Renal cortex interstitium (tissue), 15 donors: ENCODE measurements around the gene PPP2R5E. TPM values are rescaled to one million over a fixed set of nuclear protein-coding genes. Genes with fewer than 3 reads are reported as not detected.
"Not testable (repeated sequence)": the region's sequence is repeated elsewhere in the genome, so short reads cannot be mapped to it uniquely, and the experiment has no call there.

Source experiments
- DNase-seq, 11 donors: peaks; one replicate each; pipeline ENCODE4 v3.0.0-alpha.2; 2013; ENCODE audit warnings: low read depth in 9 of 11, low spot score in 4 of 11; ENCODE audit errors: extremely low read depth in 1 of 11
- long read RNA-seq, 16 experiments: transcript quantifications; one replicate each; lab custom pipeline, GENCODE V29; 2026
- polyA plus RNA-seq, 3 donors: library from polyadenylated mRNA; unstranded; fragments of 120-200 nt; gene quantifications; one replicate each; pipeline ENCODE4 v1.2.1, GENCODE V29; 2013; ENCODE audit not compliant: insufficient read length in 3 of 3

Gene PPP2R5E
- 10 to 100 TPM; 35.9 to 43.7 (median 38.8) TPM for polyA plus RNA-seq
- long read RNA-seq, donor 1, full-length matches to known transcripts, result 2 of 2 reads
- long read RNA-seq, donor 1, partial matches to known transcripts, result 0 of 2 reads
- long read RNA-seq, donor 1, other reads (novel, unspliced or antisense), result 0 of 2 reads
- long read RNA-seq, donor 2, full-length matches to known transcripts, result 4 of 4 reads
- long read RNA-seq, donor 2, partial matches to known transcripts, result 0 of 4 reads
- long read RNA-seq, donor 2, other reads (novel, unspliced or antisense), result 0 of 4 reads
- long read RNA-seq, donor 3, full-length matches to known transcripts, result 3 of 16 reads
- long read RNA-seq, donor 3, partial matches to known transcripts, result 13 of 16 reads
- long read RNA-seq, donor 3, other reads (novel, unspliced or antisense), result 0 of 16 reads
- long read RNA-seq, donor 4, full-length matches to known transcripts, result 4 of 10 reads
- long read RNA-seq, donor 4, partial matches to known transcripts, result 6 of 10 reads
- long read RNA-seq, donor 4, other reads (novel, unspliced or antisense), result 0 of 10 reads
- long read RNA-seq, donor 5, result 0 reads
- long read RNA-seq, donor 6, result 0 reads
- long read RNA-seq, donor 7, full-length matches to known transcripts, result 3 of 12 reads
- long read RNA-seq, donor 7, partial matches to known transcripts, result 9 of 12 reads
- long read RNA-seq, donor 7, other reads (novel, unspliced or antisense), result 0 of 12 reads
- long read RNA-seq, donor 8, result 0 reads
- long read RNA-seq, donor 9, full-length matches to known transcripts, result 8 of 18 reads
- long read RNA-seq, donor 9, partial matches to known transcripts, result 10 of 18 reads
- long read RNA-seq, donor 9, other reads (novel, unspliced or antisense), result 0 of 18 reads
- long read RNA-seq, donor 10, full-length matches to known transcripts, result 4 of 12 reads
- long read RNA-seq, donor 10, partial matches to known transcripts, result 8 of 12 reads
- long read RNA-seq, donor 10, other reads (novel, unspliced or antisense), result 0 of 12 reads
- long read RNA-seq, donor 11, full-length matches to known transcripts, result 5 of 27 reads
- long read RNA-seq, donor 11, partial matches to known transcripts, result 22 of 27 reads
- long read RNA-seq, donor 11, other reads (novel, unspliced or antisense), result 0 of 27 reads
- long read RNA-seq, donor 12, result 0 reads
- long read RNA-seq, donor 13, result 0 reads
- long read RNA-seq, donor 14, full-length matches to known transcripts, result 4 of 11 reads
- long read RNA-seq, donor 14, partial matches to known transcripts, result 7 of 11 reads
- long read RNA-seq, donor 14, other reads (novel, unspliced or antisense), result 0 of 11 reads
- long read RNA-seq, donor 15, full-length matches to known transcripts, result 6 of 6 reads
- long read RNA-seq, donor 15, partial matches to known transcripts, result 0 of 6 reads
- long read RNA-seq, donor 15, other reads (novel, unspliced or antisense), result 0 of 6 reads
- long read RNA-seq, donor 16, full-length matches to known transcripts, result 16 of 95 reads
- long read RNA-seq, donor 16, partial matches to known transcripts, result 79 of 95 reads
- long read RNA-seq, donor 16, other reads (novel, unspliced or antisense), result 0 of 95 reads

- DNase-seq, result peak; percentile 96 to 98 (median 98)
Observed at GRCh38 chr14:63543000-63543825, at the start of gene PPP2R5E. PPP2R5E (minus strand) TSS chr14:63543377; CDS start chr14:63539685, 3,692 bp downstream.

- DNase-seq, result not testable (repeated sequence)
Observed at GRCh38 chr14:63583046-63583445, 39.9 kb upstream of the PPP2R5E start.

- no peak for DNase-seq
Observed at GRCh38 chr14:63581491-63581890, 38.3 kb upstream of the PPP2R5E start.

DNA sequence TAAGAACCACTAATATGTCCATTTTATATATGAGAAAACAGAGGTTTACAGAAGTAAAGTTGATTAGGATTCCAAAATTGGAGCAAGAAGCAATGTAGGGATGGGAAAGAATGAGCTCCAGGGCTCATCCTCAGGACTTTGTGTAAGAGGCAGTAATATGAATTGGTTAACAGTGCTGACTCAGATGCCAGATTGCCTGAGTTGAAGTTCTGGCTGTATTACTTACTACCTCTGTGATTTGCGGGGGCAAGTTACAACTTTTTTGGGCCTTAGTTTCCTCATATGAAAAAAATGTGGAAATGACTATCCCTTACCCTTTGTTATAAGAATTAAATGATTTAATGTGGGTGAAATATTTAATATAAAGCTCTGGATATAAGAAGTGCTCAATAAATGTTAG lies 35.1 kb upstream of the PPP2R5E start:
- no peak for DNase-seq

GRCh38 chr14:63573581-63573980 lies 30.4 kb upstream of the PPP2R5E start:
- DNase-seq, result no peak

GRCh38 chr14:63565448-63565847 lies 22.3 kb upstream of the PPP2R5E start:
- DNase-seq, result no peak

DNA sequence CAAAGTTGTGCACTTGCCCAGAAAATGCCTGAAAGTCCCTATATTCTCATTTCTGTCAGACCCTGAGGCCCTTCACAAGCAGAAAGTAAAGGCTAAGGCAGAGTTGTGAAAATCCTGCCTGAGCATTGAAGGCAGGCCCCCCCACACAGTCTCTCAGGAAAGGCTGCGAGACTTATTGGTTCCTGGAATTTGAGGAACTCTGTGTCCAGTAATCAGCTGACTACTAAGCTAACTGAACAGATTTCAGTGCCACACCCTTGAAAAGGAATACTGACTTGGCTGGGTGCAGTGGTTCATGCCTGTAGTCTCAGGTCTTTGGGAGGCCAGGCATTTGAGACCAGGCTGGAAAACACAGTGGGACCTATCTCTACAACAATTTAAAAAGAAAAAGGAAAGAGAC lies 21.1 kb upstream of the PPP2R5E start:
- no peak for DNase-seq

DNA sequence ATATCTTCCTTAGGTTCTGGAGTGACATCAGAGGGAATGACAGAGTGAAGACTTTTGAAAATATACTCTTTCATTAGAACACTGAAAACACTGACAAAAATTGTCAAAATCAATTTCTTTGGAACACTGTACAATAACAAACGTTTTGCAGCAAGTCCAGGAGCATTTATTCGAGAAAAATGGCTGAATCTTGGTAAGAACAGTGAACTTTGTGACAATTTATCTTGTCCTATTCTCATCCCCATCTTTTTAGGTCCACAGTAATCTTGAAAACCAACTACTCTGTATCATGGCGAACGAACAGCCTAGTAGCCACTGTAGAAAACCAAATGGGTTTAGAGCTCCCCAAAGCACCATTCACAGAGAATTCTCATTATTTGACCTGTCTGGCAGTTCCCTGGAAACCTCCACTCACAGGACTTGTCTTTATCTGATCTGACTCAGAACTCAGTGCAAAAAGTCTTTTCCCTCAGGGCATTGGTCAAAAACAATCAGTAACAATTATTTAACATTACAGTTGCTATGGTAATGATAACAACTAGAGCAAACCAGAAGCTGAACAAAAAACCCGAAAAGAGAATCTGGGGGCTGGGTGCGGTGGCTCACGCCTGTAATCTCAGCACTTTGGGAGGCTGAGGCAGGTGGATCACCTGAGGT lies 20.3 kb upstream of the PPP2R5E start:
- DNase-seq, result no peak

- DNase-seq, result no peak
Observed at GRCh38 chr14:63562405-63562804, 19.2 kb upstream of the PPP2R5E start.

DNA sequence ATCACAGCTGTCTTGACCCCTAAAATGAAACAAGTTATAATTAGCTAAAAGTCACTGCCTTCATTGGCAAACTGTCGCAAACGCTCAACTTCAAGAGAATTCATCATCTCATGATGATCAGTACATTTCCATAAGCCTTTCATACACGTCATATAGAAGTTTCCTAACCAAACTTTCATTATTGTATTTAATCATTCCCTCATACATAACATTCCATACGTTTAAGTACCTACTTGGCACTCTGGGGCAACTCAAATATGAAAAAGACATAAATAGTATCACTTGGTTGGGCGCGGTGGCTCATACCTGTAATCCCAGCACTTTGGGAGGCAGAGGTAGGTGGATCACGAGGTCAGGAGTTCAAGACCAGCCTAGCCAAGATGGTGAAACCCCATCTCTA lies 12.4 kb upstream of the PPP2R5E start:
- no peak for DNase-seq

DNA sequence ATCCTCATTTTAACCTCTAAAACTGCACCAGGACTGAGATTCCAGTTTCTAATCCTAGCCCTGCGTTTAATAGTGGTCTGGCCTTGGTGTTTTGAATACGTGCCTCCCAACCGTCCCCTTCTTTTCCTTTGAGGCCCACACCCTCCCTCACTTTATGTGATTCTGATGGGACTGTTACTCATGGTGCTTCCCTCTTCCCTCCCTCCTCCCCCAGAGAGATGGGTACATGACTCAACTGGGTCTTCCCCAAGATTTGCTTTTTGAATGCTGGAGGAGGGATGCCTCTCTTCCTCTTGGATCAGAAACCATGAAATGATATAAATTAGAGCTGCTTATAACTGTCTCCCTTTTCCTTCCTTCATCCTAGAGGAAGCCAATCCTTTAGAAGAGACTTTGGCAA lies 8.2 kb upstream of the PPP2R5E start:
- no peak for DNase-seq

- DNase-seq, result no peak
Observed at GRCh38 chr14:63547798-63548335, 4.7 kb upstream of the PPP2R5E start.

- DNase-seq, result no peak
Observed at GRCh38 chr14:63545431-63545830, 2.3 kb upstream of the PPP2R5E start.

- DNase-seq, result no peak
Observed at GRCh38 chr14:63544591-63545299, 1.6 kb upstream of the PPP2R5E start.

DNA sequence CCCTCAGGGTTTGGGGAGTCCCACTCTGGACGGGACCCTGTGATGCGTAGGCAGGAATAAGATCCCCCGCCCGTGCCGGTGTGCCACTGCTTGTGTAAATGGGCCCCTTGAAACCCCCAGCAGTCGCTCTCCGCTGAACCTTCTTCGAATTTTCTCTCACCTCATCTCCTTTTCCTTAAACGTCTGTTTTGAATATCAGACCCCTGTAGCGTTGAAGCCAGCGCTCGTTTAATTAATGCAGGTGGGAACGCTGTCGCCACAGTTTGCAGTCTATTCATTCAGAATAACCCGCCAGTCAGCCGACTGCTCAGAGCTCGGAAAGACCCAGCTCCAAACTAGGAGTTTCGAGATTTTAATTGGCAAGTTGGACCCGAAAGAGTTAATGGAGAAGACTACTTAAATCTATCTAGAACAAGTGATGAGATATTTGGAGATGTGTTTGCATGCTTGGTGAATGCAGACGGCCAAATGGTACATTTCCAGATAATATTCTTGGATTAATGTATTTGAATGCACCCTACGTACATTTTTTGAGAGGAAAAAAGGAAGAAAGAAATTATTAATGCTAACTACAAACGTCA lies 739 bp upstream of the PPP2R5E start:
- DNase-seq, result peak in 1 of 11 donors; percentile 11
